ENCODE results near the gene LYST. TPM values are rescaled to one million over a fixed set of nuclear protein-coding genes. Genes with fewer than 3 reads are reported as not detected.

The LYST gene
- total RNA-seq, 1 experiment from 2014 or later, result 11.9 TPM

GRCh38 chr1:235901461-235901860 lies 34.8 kb upstream of the LYST start:
- H3K9me3 Mint-ChIP-seq (ENCODE audit: low read depth, unreplicated experiment), result no peaks in the 10 kb centered on the region
- H3K4me1 Mint-ChIP-seq (ENCODE audit: low read depth, unreplicated experiment), result peaks cover 28% of the 10 kb centered on the region
- no peak for TF ChIP-seq CTCF (IDR thresholded peaks at IDR 0.05; ENCODE audit: unreplicated experiment)
- no TSS peak for BruUV-seq (replicated peaks)
- no peak for DNase-seq
- CTCF ChIA-PET, result interaction anchor here (1.7 kb wide), 1 partner anchor 16 kb away, joined by 3 read pairs; no protein-coding TSS in a partner anchor
- intact Hi-C loops (cut with micrococcal nuclease; ENCODE audit: unreplicated experiment), result no loop called here
- H3K36me3 Mint-ChIP-seq (ENCODE audit: insufficient read depth, unreplicated experiment), result peaks cover 5% of the 10 kb centered on the region
- H3K27ac Mint-ChIP-seq (ENCODE audit: unreplicated experiment), result no peak overlapping the region
- H3K4me3 Mint-ChIP-seq (ENCODE audit: low read depth, unreplicated experiment), result no peak overlapping the region
- H3K27me3 Mint-ChIP-seq (ENCODE audit: unreplicated experiment), result no peaks in the 10 kb centered on the region

GRCh38 chr1:235898126-235898525 lies 31.4 kb upstream of the LYST start:
- CTCF ChIA-PET, result no interaction called here
- no peak for DNase-seq

GRCh38 chr1:235893840-235894239 lies 27.1 kb upstream of the LYST start:
- Mint-ChIP-seq H3K4me1 (ENCODE audit: low read depth, unreplicated experiment) (peaks cover 7% of the 10 kb centered on the region), H3K36me3 (ENCODE audit: insufficient read depth, unreplicated experiment) (peaks cover 5% of the 10 kb centered on the region), H3K4me3 (ENCODE audit: low read depth, unreplicated experiment) (no peak overlapping the region), H3K9me3 (ENCODE audit: low read depth, unreplicated experiment) (no peaks in the 10 kb centered on the region), H3K27me3 (ENCODE audit: unreplicated experiment) (no peaks in the 10 kb centered on the region), H3K27ac (ENCODE audit: unreplicated experiment) (no peak overlapping the region)
- TF ChIP-seq CTCF (IDR thresholded peaks at IDR 0.05; ENCODE audit: unreplicated experiment), result no peak
- CTCF ChIA-PET, result interaction anchor here (0.8 to 1.1 kb wide), 2 partner anchors 9 to 15 kb away, joined by 3 to 7 read pairs; no protein-coding TSS in a partner anchor
- BruUV-seq (replicated peaks), result no TSS peak
- intact Hi-C loops (cut with micrococcal nuclease; ENCODE audit: unreplicated experiment), result no loop called here
- no peak for DNase-seq

More at GRCh38 chr1:235898126-235898525, 31.4 kb upstream of the LYST start:
- H3K27me3 Mint-ChIP-seq (ENCODE audit: unreplicated experiment), result no peaks in the 10 kb centered on the region
- intact Hi-C loops (cut with micrococcal nuclease; ENCODE audit: unreplicated experiment), result no loop called here
- H3K4me3 Mint-ChIP-seq (ENCODE audit: low read depth, unreplicated experiment), result no peak overlapping the region
- H3K9me3 Mint-ChIP-seq (ENCODE audit: low read depth, unreplicated experiment), result no peaks in the 10 kb centered on the region
- H3K4me1 Mint-ChIP-seq (ENCODE audit: low read depth, unreplicated experiment), result peaks cover 28% of the 10 kb centered on the region
- H3K27ac Mint-ChIP-seq (ENCODE audit: unreplicated experiment), result no peak overlapping the region
- H3K36me3 Mint-ChIP-seq (ENCODE audit: insufficient read depth, unreplicated experiment), result peaks cover 3% of the 10 kb centered on the region
- no peak for TF ChIP-seq CTCF (IDR thresholded peaks at IDR 0.05; ENCODE audit: unreplicated experiment)
- BruUV-seq (replicated peaks), result no TSS peak

GRCh38 chr1:235892734-235893413 lies 26.2 kb upstream of the LYST start:
- Mint-ChIP-seq H3K36me3 (ENCODE audit: insufficient read depth, unreplicated experiment) (peaks cover 5% of the 10 kb centered on the region), H3K4me3 (ENCODE audit: low read depth, unreplicated experiment) (no peak overlapping the region), H3K9me3 (ENCODE audit: low read depth, unreplicated experiment) (no peaks in the 10 kb centered on the region), H3K27ac (ENCODE audit: unreplicated experiment) (no peak overlapping the region), H3K27me3 (ENCODE audit: unreplicated experiment) (no peaks in the 10 kb centered on the region), H3K4me1 (ENCODE audit: low read depth, unreplicated experiment) (no peaks in the 10 kb centered on the region)
- no peak for DNase-seq
- BruUV-seq (replicated peaks), result no TSS peak
- TF ChIP-seq CTCF (IDR thresholded peaks at IDR 0.05; ENCODE audit: unreplicated experiment), result no peak
- CTCF ChIA-PET, result no interaction called here
- intact Hi-C loops (cut with micrococcal nuclease; ENCODE audit: unreplicated experiment), result no loop called here

Measured in Calu3 (cell line).